ENCODE data around the gene SLC39A11.

DNA sequence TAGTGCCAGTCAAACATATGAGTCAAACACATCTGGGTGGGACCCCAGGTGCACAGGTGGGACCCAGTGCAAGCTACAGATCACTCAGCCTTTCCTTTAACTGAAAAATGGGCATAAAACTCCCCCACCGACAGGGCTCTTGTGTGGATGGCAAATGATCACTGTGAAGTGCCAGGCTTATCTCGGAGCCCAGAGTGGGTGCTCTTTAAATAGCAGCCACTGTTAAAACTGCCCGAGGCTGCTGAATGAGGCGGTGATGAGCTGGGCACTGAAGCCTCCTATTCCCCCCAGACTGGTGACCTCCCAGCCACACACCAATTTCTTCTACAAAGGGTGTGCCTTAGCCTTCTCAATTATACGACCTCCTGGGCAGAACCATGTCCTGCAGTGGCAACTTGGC lies 433.8 kb downstream of the SLC39A11 start:
- TF ChIP-seq POLR2A (IDR thresholded peaks at IDR 0.05), result no peak
- TF ChIP-seq, protein P1, sequence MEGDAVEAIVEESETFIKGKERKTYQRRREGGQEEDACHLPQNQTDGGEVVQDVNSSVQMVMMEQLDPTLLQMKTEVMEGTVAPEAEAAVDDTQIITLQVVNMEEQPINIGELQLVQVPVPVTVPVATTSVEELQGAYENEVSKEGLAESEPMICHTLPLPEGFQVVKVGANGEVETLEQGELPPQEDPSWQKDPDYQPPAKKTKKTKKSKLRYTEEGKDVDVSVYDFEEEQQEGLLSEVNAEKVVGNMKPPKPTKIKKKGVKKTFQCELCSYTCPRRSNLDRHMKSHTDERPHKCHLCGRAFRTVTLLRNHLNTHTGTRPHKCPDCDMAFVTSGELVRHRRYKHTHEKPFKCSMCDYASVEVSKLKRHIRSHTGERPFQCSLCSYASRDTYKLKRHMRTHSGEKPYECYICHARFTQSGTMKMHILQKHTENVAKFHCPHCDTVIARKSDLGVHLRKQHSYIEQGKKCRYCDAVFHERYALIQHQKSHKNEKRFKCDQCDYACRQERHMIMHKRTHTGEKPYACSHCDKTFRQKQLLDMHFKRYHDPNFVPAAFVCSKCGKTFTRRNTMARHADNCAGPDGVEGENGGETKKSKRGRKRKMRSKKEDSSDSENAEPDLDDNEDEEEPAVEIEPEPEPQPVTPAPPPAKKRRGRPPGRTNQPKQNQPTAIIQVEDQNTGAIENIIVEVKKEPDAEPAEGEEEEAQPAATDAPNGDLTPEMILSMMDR (IDR thresholded peaks at IDR 0.05), result no peak

Measured in esophagus squamous epithelium (tissue), 4 donors.